Panc1 (cell line): ENCODE measurements around the gene KCTD6. TPM values are rescaled to one million over a fixed set of nuclear protein-coding genes. Genes with fewer than 3 reads are reported as not detected.

ENCODE experiments used
- total RNA-seq: library from RNA; stranded (reverse); gene quantifications from one replicate; pipeline ENCODE4 v1.2.1, GENCODE V29; 2021; ENCODE audit not compliant: unreplicated experiment

The KCTD6 gene
- total RNA-seq, 1 experiment from 2014 or later, result 18.3 TPM

Other genes with a start within 250 kb of the KCTD6 start
- 16.4 TPM for gene RPP14, start 185.9 kb upstream of the KCTD6 start, total RNA-seq
- 7.9 TPM for gene HTD2, start 185.6 kb upstream of the KCTD6 start, total RNA-seq
- 14.2 TPM for gene PXK, start 159.2 kb upstream of the KCTD6 start, total RNA-seq
- gene PDHB, start 58.3 kb upstream of the KCTD6 start, total RNA-seq, result 66.6 TPM
- 3.2 TPM for gene ACOX2, start 45.1 kb downstream of the KCTD6 start, total RNA-seq
- 0.08 TPM for gene FAM107A, start 85.3 kb downstream of the KCTD6 start, total RNA-seq
- gene FAM3D, start 174.7 kb downstream of the KCTD6 start, total RNA-seq, result not detected